BE2C (cell line): ENCODE data around the gene DDX46. TPM values are rescaled to one million over a fixed set of nuclear protein-coding genes. Genes with fewer than 3 reads are reported as not detected.
"Not testable (repeated sequence)": the region's sequence is repeated elsewhere in the genome, so short reads cannot be mapped to it uniquely, and the experiment has no call there.

Experiments used
- DNase-seq: peaks from one replicate; pipeline ENCODE4 v3.0.0-alpha.2; 2020
- H3K27me3 ChIP-seq: fragments of 250-450 bp; sonication (Bioruptor Pico); 2 replicates; pipeline ENCODE4 v1.5.1; 2020; ENCODE audit warnings: mild to moderate bottlenecking
- H3K36me3 ChIP-seq: fragments of 250-450 bp; sonication (Bioruptor Pico); 2 replicates; pipeline ENCODE4 v1.5.1; 2020; ENCODE audit warnings: mild to moderate bottlenecking
- H3K4me1 ChIP-seq: fragments of 250-450 bp; sonication (Bioruptor Pico); 2 replicates; pipeline ENCODE4 v1.5.1; 2020
- H3K4me3 ChIP-seq: 2 replicates; pipeline ENCODE4 v1.5.1; 2011; ENCODE audit warnings: low read depth, low read length
- H3K9me3 ChIP-seq: fragments of 250-450 bp; sonication (Bioruptor Pico); 2 replicates; pipeline ENCODE4 v1.5.1; 2020
- polyA plus RNA-seq: library from polyadenylated mRNA; unstranded; fragments of >200 nt; gene quantifications from one replicate; pipeline ENCODE4 v1.2.1, GENCODE V29; 2012; ENCODE audit warnings: low read depth, missing spikeins; ENCODE audit not compliant: insufficient read length, insufficient read depth
- TF ChIP-seq, protein P1 (sequence below): IDR thresholded peaks from 2 replicates; pipeline ENCODE4 v1.5.1; 2012; ENCODE audit warnings: mild to moderate bottlenecking, low read depth, low read length

DDX46 gene, protein sequence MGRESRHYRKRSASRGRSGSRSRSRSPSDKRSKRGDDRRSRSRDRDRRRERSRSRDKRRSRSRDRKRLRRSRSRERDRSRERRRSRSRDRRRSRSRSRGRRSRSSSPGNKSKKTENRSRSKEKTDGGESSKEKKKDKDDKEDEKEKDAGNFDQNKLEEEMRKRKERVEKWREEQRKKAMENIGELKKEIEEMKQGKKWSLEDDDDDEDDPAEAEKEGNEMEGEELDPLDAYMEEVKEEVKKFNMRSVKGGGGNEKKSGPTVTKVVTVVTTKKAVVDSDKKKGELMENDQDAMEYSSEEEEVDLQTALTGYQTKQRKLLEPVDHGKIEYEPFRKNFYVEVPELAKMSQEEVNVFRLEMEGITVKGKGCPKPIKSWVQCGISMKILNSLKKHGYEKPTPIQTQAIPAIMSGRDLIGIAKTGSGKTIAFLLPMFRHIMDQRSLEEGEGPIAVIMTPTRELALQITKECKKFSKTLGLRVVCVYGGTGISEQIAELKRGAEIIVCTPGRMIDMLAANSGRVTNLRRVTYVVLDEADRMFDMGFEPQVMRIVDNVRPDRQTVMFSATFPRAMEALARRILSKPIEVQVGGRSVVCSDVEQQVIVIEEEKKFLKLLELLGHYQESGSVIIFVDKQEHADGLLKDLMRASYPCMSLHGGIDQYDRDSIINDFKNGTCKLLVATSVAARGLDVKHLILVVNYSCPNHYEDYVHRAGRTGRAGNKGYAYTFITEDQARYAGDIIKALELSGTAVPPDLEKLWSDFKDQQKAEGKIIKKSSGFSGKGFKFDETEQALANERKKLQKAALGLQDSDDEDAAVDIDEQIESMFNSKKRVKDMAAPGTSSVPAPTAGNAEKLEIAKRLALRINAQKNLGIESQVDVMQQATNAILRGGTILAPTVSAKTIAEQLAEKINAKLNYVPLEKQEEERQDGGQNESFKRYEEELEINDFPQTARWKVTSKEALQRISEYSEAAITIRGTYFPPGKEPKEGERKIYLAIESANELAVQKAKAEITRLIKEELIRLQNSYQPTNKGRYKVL
- 32.7 TPM for polyA plus RNA-seq

DNA sequence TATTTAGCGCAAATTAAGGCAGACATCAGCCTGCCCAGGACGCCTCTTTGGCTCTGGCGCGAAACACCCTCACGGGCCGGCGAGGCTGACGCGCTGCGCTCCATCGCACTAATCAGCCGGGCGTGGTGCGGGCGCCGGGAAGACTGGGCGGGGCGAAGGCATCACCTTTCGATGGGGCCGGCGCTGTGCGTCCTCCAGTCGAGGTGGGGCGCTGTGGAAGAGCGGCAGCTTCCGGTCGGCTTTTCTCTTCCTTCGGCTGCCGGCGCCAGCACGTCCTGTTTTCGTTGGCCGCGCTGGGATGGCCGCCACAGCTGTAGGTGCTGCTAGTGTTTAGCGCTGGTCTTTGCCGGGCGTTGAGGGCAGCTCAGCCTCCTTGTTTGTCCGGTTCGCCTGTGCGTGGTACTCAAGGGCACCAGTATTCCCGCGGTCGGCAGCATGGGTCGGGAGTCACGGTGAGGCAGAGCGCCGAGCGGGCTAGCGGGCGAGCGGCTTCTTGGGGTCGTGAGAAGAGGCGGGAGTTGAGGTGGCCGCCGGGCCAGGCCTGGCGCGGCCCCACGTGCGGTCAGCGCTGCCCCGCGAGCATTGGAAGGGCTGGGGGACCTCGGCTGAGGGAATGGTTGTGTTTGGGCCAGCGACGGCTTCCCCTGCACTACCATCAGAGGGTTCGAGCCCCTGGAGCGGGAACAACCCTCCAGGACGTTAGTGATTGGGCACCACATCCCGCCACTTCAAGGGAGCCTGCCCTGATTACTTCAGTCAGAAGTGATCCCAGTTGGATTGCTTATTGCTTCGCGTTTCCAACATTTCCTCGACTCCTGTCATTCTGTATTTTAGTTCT lies at the start of gene DDX46:
TSS of gene DDX46 (plus strand) at position 276 of the 838 bp plus-strand sequence. CDS start at position 436, 160 bp downstream.
- TF ChIP-seq, protein P1, sequence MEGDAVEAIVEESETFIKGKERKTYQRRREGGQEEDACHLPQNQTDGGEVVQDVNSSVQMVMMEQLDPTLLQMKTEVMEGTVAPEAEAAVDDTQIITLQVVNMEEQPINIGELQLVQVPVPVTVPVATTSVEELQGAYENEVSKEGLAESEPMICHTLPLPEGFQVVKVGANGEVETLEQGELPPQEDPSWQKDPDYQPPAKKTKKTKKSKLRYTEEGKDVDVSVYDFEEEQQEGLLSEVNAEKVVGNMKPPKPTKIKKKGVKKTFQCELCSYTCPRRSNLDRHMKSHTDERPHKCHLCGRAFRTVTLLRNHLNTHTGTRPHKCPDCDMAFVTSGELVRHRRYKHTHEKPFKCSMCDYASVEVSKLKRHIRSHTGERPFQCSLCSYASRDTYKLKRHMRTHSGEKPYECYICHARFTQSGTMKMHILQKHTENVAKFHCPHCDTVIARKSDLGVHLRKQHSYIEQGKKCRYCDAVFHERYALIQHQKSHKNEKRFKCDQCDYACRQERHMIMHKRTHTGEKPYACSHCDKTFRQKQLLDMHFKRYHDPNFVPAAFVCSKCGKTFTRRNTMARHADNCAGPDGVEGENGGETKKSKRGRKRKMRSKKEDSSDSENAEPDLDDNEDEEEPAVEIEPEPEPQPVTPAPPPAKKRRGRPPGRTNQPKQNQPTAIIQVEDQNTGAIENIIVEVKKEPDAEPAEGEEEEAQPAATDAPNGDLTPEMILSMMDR = peak; percentile 68
- Histone ChIP-seq H3K9me3 (no peaks in the 10 kb centered on the region), H3K36me3 (peaks cover under 1% of the 10 kb centered on the region), H3K27me3 (no peaks in the 10 kb centered on the region), H3K4me3 (peak within 1 kb of the TSS; percentile 100), H3K4me1 (peaks cover 4% of the 10 kb centered on the region)
- peak; percentile 97 for DNase-seq

DNA sequence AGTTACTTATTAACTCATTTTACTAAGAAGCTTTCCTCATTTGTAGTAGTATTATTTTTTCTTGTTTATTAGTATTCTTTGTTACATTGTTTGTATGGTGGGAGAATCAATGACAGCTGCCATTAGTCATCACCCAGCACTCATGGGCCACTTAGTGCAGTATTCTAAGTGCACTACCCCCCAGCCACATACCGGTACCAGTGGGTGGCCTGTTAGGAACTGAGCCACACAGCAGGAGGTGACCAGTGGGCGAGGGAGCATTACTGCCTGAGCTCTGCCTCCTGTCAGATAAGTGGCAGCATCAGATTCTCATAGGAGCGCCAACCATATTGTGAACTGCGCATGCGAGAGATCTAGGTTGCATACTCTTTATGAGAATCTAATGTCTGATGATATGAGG lies 44.5 kb upstream of the DDX46 start:
- H3K36me3 ChIP-seq = peaks cover 26% of the 10 kb centered on the region
- DNase-seq = no peak
- no peaks in the 10 kb centered on the region for H3K4me1 ChIP-seq
- H3K9me3 ChIP-seq = no peaks in the 10 kb centered on the region
- H3K4me3 ChIP-seq = no peak overlapping the region
- TF ChIP-seq, protein P1 = no peak
- H3K27me3 ChIP-seq = no peaks in the 10 kb centered on the region

DNA sequence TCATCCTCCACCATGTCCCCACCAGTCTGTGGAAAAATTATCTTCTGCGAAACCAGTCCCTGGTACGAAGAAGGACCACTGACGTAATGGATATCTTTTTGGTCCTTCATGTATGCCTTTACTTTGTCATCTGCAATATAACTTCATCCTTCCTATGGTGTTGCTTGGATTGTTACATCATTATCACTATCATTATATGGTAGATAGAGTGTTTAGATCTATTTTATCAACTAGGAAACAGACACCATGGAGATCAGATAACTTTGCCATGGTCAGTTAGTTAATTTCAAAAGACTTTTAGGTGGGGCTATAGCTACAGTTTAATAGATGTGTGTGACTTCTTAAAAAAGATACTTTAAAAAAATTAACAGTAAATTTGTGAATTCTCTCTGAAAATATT lies 44.0 kb upstream of the DDX46 start:
- Histone ChIP-seq H3K4me1 (no peaks in the 10 kb centered on the region), H3K4me3 (no peak overlapping the region), H3K9me3 (no peaks in the 10 kb centered on the region), H3K27me3 (no peaks in the 10 kb centered on the region), H3K36me3 (peaks cover 23% of the 10 kb centered on the region)
- TF ChIP-seq, protein P1 = no peak
- DNase-seq = no peak

DNA sequence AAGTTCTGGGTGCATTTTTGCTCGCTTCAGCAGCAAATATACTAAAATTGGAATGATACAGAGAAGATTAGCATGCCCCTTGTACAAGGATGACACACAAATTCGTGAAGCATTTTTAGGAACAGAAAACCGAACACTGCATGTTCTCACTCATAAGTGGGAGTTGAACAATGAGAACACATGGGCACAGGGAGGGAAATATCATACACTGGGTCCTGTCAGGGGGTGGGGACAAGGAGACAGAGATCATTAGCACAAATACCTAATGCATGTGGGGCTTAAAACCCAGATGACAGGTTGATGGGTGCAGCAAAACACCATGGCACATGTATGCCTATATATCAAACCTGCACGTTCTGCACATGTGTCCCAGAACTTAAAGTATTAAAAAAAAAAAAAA lies 43.1 kb upstream of the DDX46 start:
- H3K4me3 ChIP-seq, H3K4me1 ChIP-seq, H3K27me3 ChIP-seq, DNase-seq, H3K9me3 ChIP-seq: not testable (repeated sequence)
- H3K36me3 ChIP-seq = peaks cover 22% of the 10 kb centered on the region

DNA sequence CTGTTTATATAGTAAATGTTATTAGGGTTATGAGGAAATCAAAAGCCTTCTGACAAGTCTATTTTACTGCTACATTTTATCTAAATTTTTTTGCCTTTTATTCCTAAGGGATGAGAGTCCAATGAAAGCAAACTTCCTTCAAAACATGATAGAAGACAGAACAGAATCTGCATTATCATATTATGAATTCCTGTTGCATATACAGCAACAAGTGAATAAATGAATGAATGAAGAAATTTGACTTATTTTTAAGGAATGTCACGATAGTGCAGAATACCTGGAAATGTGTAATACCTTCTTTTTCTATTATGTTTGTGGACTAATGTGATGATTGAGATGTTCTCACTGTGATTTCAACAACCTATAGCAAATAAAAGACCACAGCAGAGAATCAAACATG lies 33.7 kb upstream of the DDX46 start:
- peaks cover 29% of the 10 kb centered on the region for H3K36me3 ChIP-seq
- no peaks in the 10 kb centered on the region for H3K4me1 ChIP-seq
- no peaks in the 10 kb centered on the region for H3K27me3 ChIP-seq
- H3K4me3 ChIP-seq = no peak overlapping the region
- DNase-seq = no peak
- H3K9me3 ChIP-seq = no peaks in the 10 kb centered on the region
- TF ChIP-seq, protein P1 = no peak

DNA sequence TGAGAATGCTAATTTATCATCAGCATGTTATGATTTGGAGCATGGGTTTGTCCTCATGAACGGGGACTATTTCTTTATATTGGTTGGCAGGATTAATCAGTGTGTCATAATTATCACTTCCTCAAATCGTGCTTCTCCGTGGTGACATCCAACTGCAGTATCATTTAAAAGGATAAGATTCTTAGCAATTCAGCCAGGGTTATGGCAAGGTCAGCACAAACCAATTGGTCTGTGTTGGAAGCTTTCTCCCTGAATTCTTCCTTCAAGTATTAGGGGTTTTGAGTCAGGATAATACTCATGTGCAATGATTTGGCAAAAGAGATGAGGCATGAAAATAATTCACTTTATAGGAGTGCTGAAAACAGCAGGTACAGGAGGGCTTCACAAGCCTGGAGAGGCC lies 25.8 kb upstream of the DDX46 start:
- H3K9me3 ChIP-seq = no peaks in the 10 kb centered on the region
- no peaks in the 10 kb centered on the region; the same call in 1 of the 2 replicates for H3K36me3 ChIP-seq
- no peaks in the 10 kb centered on the region for H3K27me3 ChIP-seq
- no peak overlapping the region for H3K4me3 ChIP-seq
- TF ChIP-seq, protein P1 = no peak
- no peaks in the 10 kb centered on the region for H3K4me1 ChIP-seq
- no peak for DNase-seq
